Gastrocnemius medialis (tissue), 4 donors: ENCODE data around the gene PRLH.

ENCODE experiments used
- CTCF ChIP-seq, 5 experiments: fragments of 450-650 bp in 3 of 5; fragments of 200-600 bp in 2 of 5; sonication (generic) in 2 of 5; IDR thresholded peaks in 4 of 5; conservative IDR thresholded peaks in 1 of 5; 1 replicate in 4 of 5; 2 replicates in 1 of 5; pipeline ENCODE4 v1.5.1; 2016 to 2019; ENCODE audit warnings: antibody characterized with exemption in 5 of 5, mild to moderate bottlenecking in 3 of 5, moderate library complexity in 3 of 5
- POLR2A ChIP-seq, 2 donors: fragments of 450-650 bp; IDR thresholded peaks; one replicate each; pipeline ENCODE4 v1.6.1; 2017; ENCODE audit warnings: antibody characterized with exemption in 2 of 2, mild to moderate bottlenecking in 2 of 2, moderate library complexity in 2 of 2

GRCh38 chr2:237581326-237581725, 15.0 kb downstream of the PRLH start:
- TF ChIP-seq CTCF (IDR thresholded peaks at IDR 0.05 in 4 of 5, conservative IDR thresholded peaks at IDR 0.05 in 1 of 5) (no peak), POLR2A (IDR thresholded peaks at IDR 0.05) (no peak)
